ENCODE results near the gene DCAKD.

The DCAKD gene

DNA sequence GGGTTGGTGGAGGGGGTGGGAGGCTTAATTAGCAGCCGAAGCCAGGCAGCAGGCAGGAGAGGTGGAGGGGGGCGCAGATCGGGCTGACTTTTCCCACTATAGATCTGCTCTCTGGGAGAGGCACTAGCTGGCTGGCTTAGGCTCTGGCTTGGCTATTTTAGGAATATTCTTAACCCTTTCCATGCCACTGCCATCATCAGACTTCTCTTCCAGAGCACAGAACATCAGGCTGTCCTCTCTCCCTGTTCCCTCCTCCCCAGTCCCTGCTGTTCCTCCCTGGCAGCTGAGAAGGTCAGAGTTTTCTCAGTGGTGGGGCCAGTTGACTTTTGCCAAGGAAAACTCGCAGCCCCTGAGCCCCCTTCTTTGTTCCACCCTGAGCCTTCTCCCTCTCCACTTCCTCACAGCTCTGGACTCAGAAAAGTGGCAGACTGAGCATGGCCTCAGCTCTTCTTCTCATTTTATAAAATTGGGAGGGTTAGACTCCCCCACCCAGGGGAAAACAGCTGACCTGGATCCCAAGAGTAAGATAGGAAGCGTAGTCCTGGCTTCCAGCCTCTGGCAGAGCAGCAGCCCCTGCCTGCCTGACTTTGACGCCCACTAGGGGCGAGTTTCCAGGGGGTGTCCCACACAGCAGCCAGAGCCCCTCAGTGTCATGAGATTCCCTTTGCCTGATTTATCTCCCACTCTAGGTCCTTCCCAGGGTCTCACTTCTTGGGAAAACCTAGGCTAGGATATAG is 73.5 kb downstream of the DCAKD start:
- no peak for DNase-seq (ENCODE audit: extremely low read depth, low read depth)
- TF ChIP-seq CTCF (IDR thresholded peaks at IDR 0.05; ENCODE audit: low read depth, low read length): no peak

DNA sequence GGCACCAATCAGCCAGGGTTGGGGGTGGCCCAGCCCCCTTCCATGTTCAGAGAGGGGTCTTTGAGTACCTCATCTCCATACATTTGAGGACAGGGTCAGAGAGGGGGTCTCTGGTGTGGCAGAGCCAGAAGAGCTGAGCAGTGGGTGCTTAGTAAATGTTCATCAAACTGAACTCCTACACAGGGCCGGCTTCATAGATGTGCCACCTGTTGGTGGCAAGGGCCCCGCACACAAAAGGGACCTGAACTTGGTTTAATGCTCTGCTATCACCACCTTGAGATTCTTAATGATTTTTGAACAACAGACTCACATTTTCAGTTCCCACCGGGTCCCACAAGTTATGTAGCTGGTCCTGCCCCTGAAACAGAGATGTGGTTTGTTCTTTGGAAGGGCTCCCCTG is 74.4 kb downstream of the DCAKD start:
- TF ChIP-seq CTCF (IDR thresholded peaks at IDR 0.05; ENCODE audit: low read depth, low read length): no peak
- no peak for DNase-seq (ENCODE audit: extremely low read depth, low read depth)

DNA sequence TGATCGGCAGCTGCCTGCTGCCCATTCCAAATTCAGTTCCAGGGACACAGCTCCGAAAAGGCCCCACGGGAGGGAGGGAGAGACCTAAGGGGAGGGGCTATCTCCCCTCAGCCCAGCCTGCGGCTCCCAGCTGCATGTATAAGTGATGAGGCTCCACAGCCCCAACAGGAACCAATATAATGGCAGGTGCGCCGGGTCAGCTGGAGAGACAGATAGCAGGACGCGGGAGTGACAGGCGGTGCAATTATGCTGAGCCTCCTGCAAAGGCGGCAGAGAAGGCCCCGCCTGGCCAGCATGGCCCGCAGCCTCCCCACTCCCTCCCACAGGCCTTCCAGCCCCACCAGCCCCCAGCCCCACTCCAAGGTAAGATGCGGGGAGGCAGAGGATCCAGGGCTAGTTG is 75.2 kb downstream of the DCAKD start:
- no peak for DNase-seq (ENCODE audit: extremely low read depth, low read depth)

More for the DNA sequence above, 75.2 kb downstream of the DCAKD start:
- no peak for TF ChIP-seq CTCF (IDR thresholded peaks at IDR 0.05; ENCODE audit: low read depth, low read length)

All from AG09319 (cell line).